B cell (primary cell): ENCODE measurements around the gene PCGF2.

Experiments used
- EZH2 ChIP-seq: IDR thresholded peaks from 2 replicates; pipeline ENCODE4 v1.6.1; 2012; ENCODE audit warnings: borderline replicate concordance, low read depth, mild to moderate bottlenecking, moderate library complexity, low read length; ENCODE audit not compliant: insufficient read depth, poor library complexity, severe bottlenecking
- TF ChIP-seq, protein P1 (sequence below): fragments of 200-600 bp; IDR thresholded peaks from one replicate; pipeline ENCODE4 v1.8.0; 2022; ENCODE audit warnings: antibody characterized with exemption, mild to moderate bottlenecking

DNA sequence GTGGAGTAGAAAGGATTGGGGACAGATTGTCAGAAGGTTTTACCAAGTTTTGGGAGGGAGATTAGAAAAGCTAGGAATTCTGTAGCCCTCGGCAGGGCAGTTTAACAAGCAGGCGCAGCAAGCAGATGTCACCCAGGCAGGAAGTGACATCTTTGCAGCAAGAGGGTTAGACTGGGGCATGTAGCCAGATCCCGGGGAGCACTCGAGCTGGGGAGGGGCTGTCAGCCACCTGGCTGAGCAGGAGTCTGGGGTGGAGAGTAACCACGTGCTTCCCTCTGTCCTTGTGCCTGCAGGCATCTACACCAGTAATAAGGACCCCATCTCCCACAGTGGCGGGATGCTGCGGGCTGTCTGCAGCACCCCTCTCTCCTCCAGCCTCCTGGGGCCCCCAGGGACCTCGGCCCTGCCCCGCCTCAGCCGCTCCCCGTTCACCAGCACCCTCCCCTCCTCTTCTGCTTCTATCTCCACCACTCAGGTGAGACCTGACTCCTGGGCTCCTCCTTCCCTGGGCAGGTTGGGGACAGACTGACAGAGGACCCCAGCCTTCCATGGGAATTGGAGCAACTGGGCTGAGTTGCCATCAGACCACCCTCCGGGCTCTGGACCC is 30.9 kb downstream of the PCGF2 start:
- TF ChIP-seq, protein P1, sequence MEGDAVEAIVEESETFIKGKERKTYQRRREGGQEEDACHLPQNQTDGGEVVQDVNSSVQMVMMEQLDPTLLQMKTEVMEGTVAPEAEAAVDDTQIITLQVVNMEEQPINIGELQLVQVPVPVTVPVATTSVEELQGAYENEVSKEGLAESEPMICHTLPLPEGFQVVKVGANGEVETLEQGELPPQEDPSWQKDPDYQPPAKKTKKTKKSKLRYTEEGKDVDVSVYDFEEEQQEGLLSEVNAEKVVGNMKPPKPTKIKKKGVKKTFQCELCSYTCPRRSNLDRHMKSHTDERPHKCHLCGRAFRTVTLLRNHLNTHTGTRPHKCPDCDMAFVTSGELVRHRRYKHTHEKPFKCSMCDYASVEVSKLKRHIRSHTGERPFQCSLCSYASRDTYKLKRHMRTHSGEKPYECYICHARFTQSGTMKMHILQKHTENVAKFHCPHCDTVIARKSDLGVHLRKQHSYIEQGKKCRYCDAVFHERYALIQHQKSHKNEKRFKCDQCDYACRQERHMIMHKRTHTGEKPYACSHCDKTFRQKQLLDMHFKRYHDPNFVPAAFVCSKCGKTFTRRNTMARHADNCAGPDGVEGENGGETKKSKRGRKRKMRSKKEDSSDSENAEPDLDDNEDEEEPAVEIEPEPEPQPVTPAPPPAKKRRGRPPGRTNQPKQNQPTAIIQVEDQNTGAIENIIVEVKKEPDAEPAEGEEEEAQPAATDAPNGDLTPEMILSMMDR: no peak
- no peak for TF ChIP-seq EZH2
